Activated CD8-positive, alpha-beta T cell treated with anti-CD3 and anti-CD28 coated beads for 36 hours (primary cell): ENCODE data around the gene TRAK1. TPM values are rescaled to one million over a fixed set of nuclear protein-coding genes. Genes with fewer than 3 reads are reported as not detected.

ENCODE experiments used
- ATAC-seq: fragments of 200-7000 bp; cut with Tn5 transposase; one replicate; pipeline ENCODE4 v1.10.0; 2021; ENCODE audit warnings: mild to moderate bottlenecking, moderate library complexity
- CTCF ChIA-PET: fragments of 350-600 bp; sonication (Branson Sonifier 250); formaldehyde crosslinking; loops from one replicate; lab custom pipeline; 2021; ENCODE audit warnings: antibody characterized with exemption; lab: Charles Lee
- POLR2A ChIA-PET: fragments of 350-600 bp; sonication (Branson Sonifier 250); formaldehyde crosslinking; loops from one replicate; lab custom pipeline; 2021; ENCODE audit warnings: antibody characterized with exemption; lab: Charles Lee
- DNase-seq: peaks from one replicate; pipeline ENCODE4 v3.0.0-alpha.2; 2020
- H3K27ac Mint-ChIP-seq: one replicate; pipeline ENCODE4 v1.8.0; 2021; ENCODE audit warnings: mild to moderate bottlenecking, mixed read lengths
- H3K27me3 Mint-ChIP-seq: one replicate; pipeline ENCODE4 v1.8.0; 2021; ENCODE audit warnings: mixed read lengths
- H3K36me3 Mint-ChIP-seq: one replicate; pipeline ENCODE4 v1.8.0; 2021; ENCODE audit warnings: low read depth, mixed read lengths
- H3K4me1 Mint-ChIP-seq: one replicate; pipeline ENCODE4 v1.8.0; 2021; ENCODE audit warnings: low read depth, mixed read lengths
- H3K4me3 Mint-ChIP-seq: one replicate; pipeline ENCODE4 v1.8.0; 2021; ENCODE audit warnings: mild to moderate bottlenecking, moderate library complexity, mixed read lengths
- H3K9me3 Mint-ChIP-seq: one replicate; pipeline ENCODE4 v1.8.0; 2021; ENCODE audit warnings: mixed read lengths
- intact Hi-C: fragments of 100-400 bp; cut with micrococcal nuclease; formaldehyde crosslinking; loops from one replicate; pipeline ENCODE4 v1.10.0; 2022
- total RNA-seq, 2 experiments: library from RNA; stranded (reverse); gene quantifications; one replicate each; pipeline ENCODE4 v1.2.3, GENCODE V29; 2021
- TF ChIP-seq, protein P1 (sequence below): fragments of 200-600 bp; IDR thresholded peaks from one replicate; pipeline ENCODE4 v1.8.0; 2022; ENCODE audit warnings: antibody characterized with exemption, mild to moderate bottlenecking

The TRAK1 gene
- total RNA-seq, 2 experiments from 2014 or later = 24.1 to 24.3 TPM

DNA sequence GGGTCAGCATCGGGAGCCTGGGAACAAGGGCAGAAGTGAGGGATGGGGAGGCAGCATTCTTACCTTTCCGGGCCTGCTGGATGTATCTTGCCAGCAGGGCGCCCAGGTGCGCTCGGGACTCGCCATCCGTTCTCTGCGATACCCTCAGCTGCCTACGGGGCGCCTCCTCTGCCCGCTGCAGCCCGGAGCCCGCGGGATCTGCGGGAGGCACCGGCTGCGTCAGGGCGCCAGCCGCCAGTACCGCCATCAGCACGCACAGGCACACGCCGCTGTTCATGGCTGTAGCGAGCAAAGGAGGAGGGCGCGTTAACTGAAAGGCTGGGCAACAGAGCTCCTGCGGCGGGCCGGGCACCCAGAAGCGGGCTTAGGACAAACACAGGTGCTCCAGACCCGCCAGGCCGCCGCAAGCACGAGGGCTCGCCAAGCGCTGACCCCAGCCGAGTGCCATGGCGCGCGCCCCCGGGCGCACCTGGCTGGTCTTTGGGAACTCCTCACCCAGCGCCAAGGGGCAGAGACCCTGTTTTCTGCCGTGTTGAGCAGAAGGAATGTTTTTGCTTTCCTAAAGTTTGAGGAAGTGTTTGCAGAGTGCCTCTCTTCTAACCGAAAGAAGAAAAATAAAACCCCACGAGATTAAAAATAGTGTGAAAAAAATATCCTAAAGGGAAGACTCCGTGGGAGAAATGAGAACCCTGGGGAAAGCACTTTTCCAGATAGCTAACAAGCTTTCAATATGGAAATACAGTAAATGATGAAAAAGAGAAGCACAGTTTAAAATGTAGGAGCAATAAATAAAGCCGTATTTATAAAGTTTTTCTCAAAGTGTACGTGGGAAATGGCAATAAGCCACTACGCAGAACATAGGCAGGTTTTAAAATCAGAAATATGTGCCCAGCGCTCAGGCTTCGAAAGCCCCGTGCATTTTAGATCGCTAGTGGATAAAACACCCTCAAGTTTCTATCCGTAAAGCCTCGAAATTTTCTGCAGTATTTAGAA, 172.5 kb downstream of the TRAK1 start:
- no peak overlapping the region for H3K4me3 Mint-ChIP-seq
- H3K27me3 Mint-ChIP-seq = peaks cover 58% of the 10 kb centered on the region
- intact Hi-C loops = loop anchor here (5.0 kb wide), 1 partner anchor 164 kb away; no protein-coding TSS in a partner anchor
- DNase-seq = peak; percentile 37
- TF ChIP-seq, protein P1, sequence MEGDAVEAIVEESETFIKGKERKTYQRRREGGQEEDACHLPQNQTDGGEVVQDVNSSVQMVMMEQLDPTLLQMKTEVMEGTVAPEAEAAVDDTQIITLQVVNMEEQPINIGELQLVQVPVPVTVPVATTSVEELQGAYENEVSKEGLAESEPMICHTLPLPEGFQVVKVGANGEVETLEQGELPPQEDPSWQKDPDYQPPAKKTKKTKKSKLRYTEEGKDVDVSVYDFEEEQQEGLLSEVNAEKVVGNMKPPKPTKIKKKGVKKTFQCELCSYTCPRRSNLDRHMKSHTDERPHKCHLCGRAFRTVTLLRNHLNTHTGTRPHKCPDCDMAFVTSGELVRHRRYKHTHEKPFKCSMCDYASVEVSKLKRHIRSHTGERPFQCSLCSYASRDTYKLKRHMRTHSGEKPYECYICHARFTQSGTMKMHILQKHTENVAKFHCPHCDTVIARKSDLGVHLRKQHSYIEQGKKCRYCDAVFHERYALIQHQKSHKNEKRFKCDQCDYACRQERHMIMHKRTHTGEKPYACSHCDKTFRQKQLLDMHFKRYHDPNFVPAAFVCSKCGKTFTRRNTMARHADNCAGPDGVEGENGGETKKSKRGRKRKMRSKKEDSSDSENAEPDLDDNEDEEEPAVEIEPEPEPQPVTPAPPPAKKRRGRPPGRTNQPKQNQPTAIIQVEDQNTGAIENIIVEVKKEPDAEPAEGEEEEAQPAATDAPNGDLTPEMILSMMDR = peak; percentile 17
- peak; percentile 53 for ATAC-seq
- POLR2A ChIA-PET = no interaction called here
- peaks cover 8% of the 10 kb centered on the region for H3K4me1 Mint-ChIP-seq
- CTCF ChIA-PET = interaction anchor here (1.5 to 4.3 kb wide), 2 partner anchors 16 to 180 kb away, joined by 4 to 27 read pairs; no protein-coding TSS in a partner anchor
- no peaks in the 10 kb centered on the region for H3K9me3 Mint-ChIP-seq
- no peaks in the 10 kb centered on the region for H3K36me3 Mint-ChIP-seq
- H3K27ac Mint-ChIP-seq = no peak overlapping the region

DNA sequence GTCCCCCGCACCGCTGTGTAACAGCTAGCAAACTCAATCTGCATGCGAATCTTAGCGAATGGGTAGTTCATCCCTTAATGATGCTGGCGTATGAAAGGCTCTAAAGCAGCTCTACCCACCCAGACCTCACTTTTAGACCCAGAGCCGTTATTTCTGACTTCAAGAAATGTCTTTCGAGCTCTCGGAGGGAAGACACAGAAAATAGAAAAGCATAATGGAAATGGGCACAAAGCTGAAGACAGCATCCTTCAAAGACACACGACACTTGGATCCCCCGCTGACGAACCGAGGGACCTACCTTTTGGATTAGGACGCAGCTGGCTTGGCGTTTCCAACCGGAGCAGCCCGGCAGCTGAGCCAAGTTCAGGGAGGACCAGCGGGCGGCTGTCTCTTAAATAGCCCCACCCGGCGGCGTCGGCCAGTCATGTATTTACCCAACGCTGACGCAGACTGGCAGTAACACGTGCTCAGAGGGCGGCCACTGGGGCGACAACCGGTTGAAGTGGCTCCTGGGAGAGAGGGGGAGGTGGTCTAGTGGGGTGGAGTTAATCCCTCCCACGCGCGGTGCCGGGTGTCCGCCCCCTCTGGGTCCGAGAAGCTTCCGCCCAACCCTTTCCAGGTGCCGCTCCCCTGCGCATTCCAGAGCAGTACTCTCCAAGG, 173.4 kb downstream of the TRAK1 start:
- peak; percentile 69 for ATAC-seq
- DNase-seq = peak; percentile 54
- Mint-ChIP-seq H3K36me3 (no peaks in the 10 kb centered on the region), H3K4me1 (peaks cover 8% of the 10 kb centered on the region), H3K4me3 (no peak overlapping the region), H3K27ac (no peak overlapping the region), H3K27me3 (peaks cover 61% of the 10 kb centered on the region), H3K9me3 (no peaks in the 10 kb centered on the region)
- POLR2A ChIA-PET = interaction anchor here (1.0 kb wide), 1 partner anchor 405 kb away, joined by 3 read pairs; no protein-coding TSS in a partner anchor
- intact Hi-C loops = loop anchor here (5.0 kb wide), 1 partner anchor 163 kb away; no protein-coding TSS in a partner anchor
- CTCF ChIA-PET = interaction anchor here (1.5 to 4.3 kb wide), 2 partner anchors 17 to 179 kb away, joined by 4 to 27 read pairs; no protein-coding TSS in a partner anchor
- TF ChIP-seq, protein P1 = no peak

DNA sequence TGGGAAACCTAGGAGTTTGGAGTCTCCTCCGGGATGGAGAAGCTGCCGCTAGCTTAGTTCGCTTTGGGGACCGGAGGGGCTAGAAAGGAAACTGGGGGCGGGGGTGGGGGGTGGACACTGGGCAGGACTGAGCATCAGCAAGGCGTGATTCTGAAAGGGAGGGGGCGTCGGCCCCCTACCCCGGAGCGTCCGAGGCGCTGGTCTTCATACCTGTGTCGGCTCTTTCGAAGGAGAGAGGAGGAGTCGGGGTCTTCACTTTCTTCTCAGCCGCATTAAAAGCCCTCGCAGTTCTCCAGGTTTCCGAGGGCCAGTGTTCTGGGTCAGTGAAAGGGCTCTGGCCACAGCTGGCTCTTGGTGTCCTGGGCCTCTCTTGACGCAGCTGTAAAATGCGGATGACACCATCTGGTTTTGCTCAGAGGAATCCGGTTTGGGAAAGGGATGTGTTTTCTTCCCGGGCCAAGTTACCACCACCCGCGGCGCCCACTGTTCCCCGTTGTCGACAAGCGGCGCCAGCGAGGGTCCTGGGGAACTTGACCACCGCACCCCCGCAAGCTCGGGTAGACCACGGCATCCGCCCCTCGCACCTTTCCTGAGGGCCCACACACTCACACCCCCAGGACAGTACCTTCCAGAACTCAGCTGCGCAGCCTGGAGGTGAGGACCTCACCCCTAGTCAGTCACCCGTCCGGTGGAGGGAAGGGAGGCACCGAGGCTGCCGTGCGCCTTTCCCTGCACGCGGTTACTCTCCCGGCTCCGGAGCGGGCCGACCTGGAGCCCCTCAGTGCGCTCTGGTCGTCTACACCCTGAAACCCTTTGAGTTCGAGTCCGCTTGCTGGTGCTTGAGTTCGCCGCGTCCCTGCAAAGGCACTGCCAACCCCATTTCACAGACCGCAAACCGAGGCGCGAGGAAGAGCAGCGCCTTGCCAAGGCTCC, 174.2 kb downstream of the TRAK1 start:
- H3K36me3 Mint-ChIP-seq = no peaks in the 10 kb centered on the region
- CTCF ChIA-PET = interaction anchor here (1.5 kb wide), 1 partner anchor 178 kb away, joined by 4 read pairs; no protein-coding TSS in a partner anchor
- H3K9me3 Mint-ChIP-seq = no peaks in the 10 kb centered on the region

GRCh38 chr3:42266085-42266484, 174.9 kb downstream of the TRAK1 start, which contains the start of gene CCK:
Gene CCK, minus strand, starts transcription at chr3:42266185. Its CDS starts 2,555 bp downstream, at chr3:42263630.
- peaks cover 8% of the 10 kb centered on the region for H3K4me1 Mint-ChIP-seq
- H3K4me3 Mint-ChIP-seq = no peak within 1 kb of the TSS
- H3K27ac Mint-ChIP-seq = no peak within 1 kb of the TSS
- TF ChIP-seq, protein P1 = no peak
- ATAC-seq (no peak), DNase-seq (no peak)
- POLR2A ChIA-PET = no interaction called here
- peaks cover 61% of the 10 kb centered on the region for H3K27me3 Mint-ChIP-seq
- H3K36me3 Mint-ChIP-seq = no peaks in the 10 kb centered on the region
- H3K9me3 Mint-ChIP-seq = no peaks in the 10 kb centered on the region
- intact Hi-C loops = no loop called here
- CTCF ChIA-PET = no interaction called here

More for the DNA sequence above, 174.2 kb downstream of the TRAK1 start:
- ATAC-seq (no peak), DNase-seq (no peak)
- Mint-ChIP-seq H3K27me3 (peaks cover 60% of the 10 kb centered on the region), H3K27ac (no peak overlapping the region), H3K4me1 (peaks cover 8% of the 10 kb centered on the region), H3K4me3 (no peak overlapping the region)
- TF ChIP-seq, protein P1 = no peak
- POLR2A ChIA-PET = interaction anchor here (1.0 kb wide), 1 partner anchor 404 kb away, joined by 3 read pairs; no protein-coding TSS in a partner anchor
- intact Hi-C loops = no loop called here
